NCI-H1417 (cell line): ENCODE results near the gene STK36.

Experiments used
- DNase-seq, 3 experiments: peaks; one replicate each; lab custom pipeline; 2025; lab: John Stamatoyannopoulos, UW

The STK36 gene

DNA sequence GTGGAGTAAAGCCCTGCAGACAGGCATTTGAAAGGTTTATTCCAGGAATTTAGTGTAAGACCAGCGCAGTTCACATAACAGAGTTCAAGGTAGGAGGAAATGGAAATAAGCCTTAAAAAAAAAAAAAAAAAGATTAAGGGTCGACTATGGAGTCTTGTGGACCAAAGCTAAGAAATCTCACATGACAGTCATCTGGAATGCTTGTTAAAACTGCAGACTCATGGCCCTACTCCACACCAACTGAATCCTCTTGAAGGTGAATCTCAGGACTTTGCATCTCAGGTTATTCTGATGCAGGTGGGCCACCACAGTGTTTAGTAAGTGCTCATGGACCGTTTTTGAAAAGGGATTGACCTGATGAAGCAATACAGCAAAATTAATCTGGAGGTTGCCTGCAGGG lies 47.6 kb downstream of the STK36 start:
- peak in 1 of 3 experiments; percentile 9 for DNase-seq

- DNase-seq: peak in 1 of 3 experiments; percentile 84
Observed at GRCh38 chr2:218720048-218721041, 48.5 kb downstream of the STK36 start.

DNA sequence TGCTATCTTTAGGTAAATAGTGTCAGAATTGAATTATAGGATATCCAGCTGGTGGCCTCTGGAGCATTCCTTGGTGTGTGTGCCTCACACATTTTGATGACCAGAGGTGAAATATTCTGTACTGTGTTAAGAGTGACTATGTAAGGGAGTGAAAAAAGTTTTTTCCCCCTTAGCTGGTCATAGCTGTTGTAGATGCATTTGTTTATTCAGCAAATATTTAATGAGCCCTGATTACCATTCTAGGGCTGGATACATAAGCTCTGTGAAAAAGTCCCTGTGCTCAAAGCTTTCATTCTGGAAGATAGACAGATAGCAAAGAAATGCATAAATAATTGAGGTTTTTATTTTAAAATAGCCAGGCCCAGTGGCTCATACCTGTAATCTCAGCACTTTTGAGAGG lies 49.6 kb downstream of the STK36 start:
- DNase-seq: no peak

- DNase-seq: no peak
Observed at GRCh38 chr2:218721934-218722333, 50.0 kb downstream of the STK36 start.

GRCh38 chr2:218722419-218722818 lies 50.5 kb downstream of the STK36 start:
- no peak for DNase-seq

DNA sequence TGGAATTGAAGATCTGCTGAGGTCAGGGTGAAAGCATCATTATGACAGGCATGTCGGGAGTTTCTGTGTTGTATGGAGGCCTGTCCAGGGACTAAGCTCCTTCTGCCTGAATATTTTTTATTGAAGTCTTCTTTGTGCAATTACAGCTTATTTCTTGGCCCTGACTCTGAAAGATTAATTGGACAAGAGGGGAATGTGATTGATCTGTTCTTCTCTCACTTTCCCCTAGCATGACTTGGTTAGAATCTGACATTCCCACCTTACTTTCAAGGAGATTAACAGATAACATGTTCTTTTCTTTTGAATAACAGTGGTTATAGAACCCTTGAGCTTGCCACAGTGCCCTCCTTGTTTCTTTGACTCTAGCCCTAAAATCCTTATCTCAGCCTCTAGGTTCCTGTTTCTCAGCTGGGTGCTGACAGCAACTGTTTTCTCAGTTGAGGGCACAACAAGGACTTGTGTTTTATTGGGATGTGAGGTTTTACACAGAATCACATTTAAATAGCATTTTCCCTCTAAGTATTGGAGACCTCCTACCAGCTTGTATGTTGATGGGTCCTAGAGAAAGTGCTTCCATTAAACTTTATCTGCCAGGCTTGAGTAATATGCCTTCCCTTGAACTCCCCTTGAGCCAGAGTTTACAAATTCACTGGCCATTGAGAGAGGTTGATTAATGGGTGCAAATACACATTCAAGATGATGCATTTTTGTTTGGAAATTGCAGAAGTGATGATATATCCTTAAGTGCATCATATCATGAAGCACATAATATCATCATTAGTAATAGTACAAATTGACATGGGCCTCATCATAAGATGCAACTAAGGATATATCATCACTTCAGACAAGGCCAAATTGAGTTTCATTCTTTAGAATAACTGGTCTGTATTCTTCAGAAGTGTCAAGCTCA lies 51.2 kb downstream of the STK36 start:
- DNase-seq: no peak

GRCh38 chr2:218726004-218726574 lies 54.2 kb downstream of the STK36 start:
- DNase-seq: no peak

DNA sequence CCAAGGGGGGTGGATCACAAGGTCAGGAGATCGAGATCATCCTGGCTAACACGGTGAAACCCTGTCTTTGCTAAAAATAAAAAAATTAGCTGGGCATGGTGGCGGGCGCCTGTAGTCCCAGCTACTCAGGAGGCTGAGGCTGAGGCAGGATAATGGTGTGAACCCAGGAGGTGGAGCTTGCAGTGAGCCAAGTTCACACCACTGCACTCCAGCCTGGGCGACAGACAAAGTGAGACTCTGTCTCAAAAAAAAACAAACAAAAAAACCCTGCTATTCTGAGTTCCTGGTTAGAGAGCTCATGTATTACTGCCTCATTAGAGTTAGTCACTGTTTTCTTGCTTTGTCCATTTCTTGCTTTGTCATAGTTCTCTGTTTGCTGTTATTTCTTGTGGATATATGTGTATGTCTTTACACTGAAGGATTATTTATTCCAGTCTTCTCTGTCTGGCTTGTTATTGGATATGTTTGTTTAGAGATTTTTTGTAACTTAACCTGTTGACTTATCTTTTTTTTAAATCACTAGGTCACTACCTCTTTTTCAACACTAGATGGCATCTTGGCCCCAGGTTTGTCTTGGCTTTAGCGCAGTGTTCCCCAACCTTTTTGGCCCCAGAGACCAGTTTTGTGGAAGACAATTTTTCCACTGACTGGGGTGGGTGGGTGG lies 55.7 kb downstream of the STK36 start:
- DNase-seq: peak in 1 of 3 experiments; percentile 7

GRCh38 chr2:218729640-218730039 lies 57.8 kb downstream of the STK36 start:
- DNase-seq: no peak

- no peak for DNase-seq
Observed at GRCh38 chr2:218732052-218732760, 60.3 kb downstream of the STK36 start.

DNA sequence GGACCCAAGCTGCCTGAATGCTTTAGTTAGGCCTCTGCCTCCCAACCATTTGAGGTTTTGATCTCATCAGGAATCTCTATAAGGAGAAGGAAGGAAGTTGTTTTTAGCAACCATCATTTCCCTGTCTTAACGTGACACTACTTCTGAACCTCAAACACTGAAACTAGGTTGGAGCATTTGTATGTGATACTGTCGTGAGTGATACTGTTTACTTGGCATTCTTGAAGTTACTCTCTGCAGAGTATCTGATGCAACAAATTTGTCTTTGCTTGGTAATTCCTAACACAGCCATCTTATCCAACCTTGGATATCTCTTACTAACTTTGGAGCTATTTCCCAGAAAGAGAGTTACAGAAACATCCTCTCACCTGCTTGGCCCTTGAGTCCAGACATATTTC lies 60.9 kb downstream of the STK36 start:
- no peak for DNase-seq

GRCh38 chr2:218733171-218734021 lies 61.5 kb downstream of the STK36 start:
- DNase-seq: no peak

- DNase-seq: no peak
Observed at GRCh38 chr2:218734190-218734975, 62.5 kb downstream of the STK36 start.

GRCh38 chr2:218736531-218736930 lies 64.6 kb downstream of the STK36 start:
- no peak for DNase-seq

DNA sequence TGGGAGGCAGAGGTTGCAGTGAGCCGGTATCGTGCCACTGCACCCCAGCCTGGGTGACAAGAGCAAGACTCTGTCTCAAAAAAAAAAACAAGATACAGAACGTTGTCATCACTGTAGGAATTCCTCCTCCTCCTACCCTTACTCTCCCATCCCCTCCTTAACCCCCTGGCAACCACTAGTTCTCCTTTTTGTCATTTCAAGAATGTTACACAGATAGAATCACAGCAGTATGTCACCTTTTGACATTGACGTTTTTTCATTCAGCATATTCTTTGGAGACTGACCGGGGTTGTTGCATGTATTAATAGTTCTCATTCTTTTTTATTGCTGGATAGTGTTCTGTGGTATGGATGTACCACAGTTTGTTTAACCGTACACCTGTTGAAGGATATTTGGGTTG lies 71.2 kb downstream of the STK36 start:
- DNase-seq: no peak

- no peak for DNase-seq
Observed at GRCh38 chr2:218744615-218745014, 72.7 kb downstream of the STK36 start.

DNA sequence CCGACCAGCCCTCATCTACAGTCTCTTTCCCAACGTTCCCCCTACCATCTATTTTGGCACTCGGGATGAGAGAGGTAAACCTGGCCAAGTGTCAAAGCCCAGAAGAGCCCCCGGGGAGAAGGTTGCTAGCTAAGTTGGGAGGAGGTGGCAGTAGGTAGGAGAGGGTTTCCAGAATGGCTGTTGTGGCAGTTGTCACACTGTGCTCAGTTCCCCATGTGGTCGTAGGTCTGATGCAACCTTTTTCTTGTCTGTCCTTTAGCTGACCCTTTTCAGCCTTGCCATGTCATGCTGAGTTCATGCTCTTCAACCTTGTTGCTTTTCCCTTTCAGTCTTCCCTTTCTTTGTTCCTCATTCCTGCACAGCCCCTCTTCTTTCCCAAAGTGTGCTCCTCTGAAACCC lies 73.3 kb downstream of the STK36 start:
- no peak for DNase-seq

DNA sequence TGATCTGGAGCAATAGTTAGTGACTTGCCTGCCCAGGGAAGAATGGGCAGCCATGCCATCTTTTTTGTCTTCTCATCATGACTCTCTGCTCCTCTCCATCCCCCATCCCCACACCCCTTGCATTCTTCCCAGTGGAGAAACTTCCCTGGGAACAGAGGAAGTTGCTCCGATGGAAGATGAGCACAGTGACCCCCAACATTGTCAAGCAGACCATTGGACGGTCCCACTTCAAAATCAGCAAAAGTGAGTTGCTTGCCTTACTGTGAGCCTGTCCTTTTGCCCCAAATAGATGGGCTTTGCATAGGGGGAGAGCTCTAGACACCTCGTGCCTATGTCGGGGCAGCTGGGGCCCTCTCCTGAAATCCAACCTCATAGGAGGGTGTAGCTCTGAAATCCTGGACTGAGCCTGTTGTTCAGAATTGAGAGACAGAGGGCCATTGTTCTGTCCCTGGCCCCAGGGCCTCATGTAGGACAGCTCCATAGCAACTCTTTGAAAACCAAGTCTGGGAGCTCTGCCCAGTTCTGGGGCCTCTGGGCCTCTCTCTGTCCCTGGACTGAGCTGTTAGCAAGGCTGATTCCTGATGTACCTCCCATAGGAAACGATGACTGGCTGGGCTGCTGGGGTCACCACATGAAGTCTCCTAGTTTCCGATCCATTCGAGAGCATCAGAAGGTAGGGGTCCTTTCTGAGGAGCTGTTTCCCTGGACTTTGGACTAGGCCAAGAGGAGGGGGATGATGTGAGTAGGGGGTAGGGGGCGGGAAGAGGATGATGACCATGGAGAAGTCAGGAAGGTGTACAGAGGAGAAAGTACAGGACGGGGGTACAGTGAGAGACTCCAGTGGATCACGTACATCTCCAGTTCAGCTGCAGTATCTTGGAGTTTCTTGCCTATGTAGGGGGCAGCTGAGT lies 73.9 kb downstream of the STK36 start:
- no peak for DNase-seq
